Measurements from ENCODE around the gene PHLDB2. TPM values are rescaled to one million over a fixed set of nuclear protein-coding genes. Genes with fewer than 3 reads are reported as not detected.

Gene PHLDB2
- total RNA-seq, 2 experiments from 2014 or later = 5.8 to 6.0 TPM

- Histone ChIP-seq H3K4me1 (ENCODE audit: insufficient read depth, low read length) (no peaks in the 10 kb centered on the region), H3K4me3 (ENCODE audit: low read length) (no peak overlapping the region), H3K27ac (ENCODE audit: low read depth in 1 of 2, low read length in 2 of 2) (no peak overlapping the region), H3K36me3 (ENCODE audit: insufficient read depth, low read length) (no peaks in the 10 kb centered on the region), H3K27me3 (ENCODE audit: control insufficient read depth in 1 of 2, insufficient read depth in 2 of 2, low read length in 2 of 2) (no peaks in the 10 kb centered on the region), H3K9me3 (ENCODE audit: control insufficient read depth in 1 of 2, insufficient read depth in 1 of 2, low read length in 2 of 2) (no peaks in the 10 kb centered on the region)
- ChIA-PET POLR2A (no interaction called here), CTCF (no interaction called here)
- intact Hi-C loops (cut with DNase I, micrococcal nuclease) = no loop called here
- H3K36me3 Mint-ChIP-seq (ENCODE audit: low read depth) = no peaks in the 10 kb centered on the region
- TF ChIP-seq, protein P1, sequence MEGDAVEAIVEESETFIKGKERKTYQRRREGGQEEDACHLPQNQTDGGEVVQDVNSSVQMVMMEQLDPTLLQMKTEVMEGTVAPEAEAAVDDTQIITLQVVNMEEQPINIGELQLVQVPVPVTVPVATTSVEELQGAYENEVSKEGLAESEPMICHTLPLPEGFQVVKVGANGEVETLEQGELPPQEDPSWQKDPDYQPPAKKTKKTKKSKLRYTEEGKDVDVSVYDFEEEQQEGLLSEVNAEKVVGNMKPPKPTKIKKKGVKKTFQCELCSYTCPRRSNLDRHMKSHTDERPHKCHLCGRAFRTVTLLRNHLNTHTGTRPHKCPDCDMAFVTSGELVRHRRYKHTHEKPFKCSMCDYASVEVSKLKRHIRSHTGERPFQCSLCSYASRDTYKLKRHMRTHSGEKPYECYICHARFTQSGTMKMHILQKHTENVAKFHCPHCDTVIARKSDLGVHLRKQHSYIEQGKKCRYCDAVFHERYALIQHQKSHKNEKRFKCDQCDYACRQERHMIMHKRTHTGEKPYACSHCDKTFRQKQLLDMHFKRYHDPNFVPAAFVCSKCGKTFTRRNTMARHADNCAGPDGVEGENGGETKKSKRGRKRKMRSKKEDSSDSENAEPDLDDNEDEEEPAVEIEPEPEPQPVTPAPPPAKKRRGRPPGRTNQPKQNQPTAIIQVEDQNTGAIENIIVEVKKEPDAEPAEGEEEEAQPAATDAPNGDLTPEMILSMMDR (IDR thresholded peaks at IDR 0.05) = no peak
- H3K9me3 Mint-ChIP-seq = no peaks in the 10 kb centered on the region
- H3K27ac Mint-ChIP-seq = no peak overlapping the region
- ATAC-seq (ENCODE audit: poor library complexity) = no peak
- H3K4me3 Mint-ChIP-seq = no peak overlapping the region
- no peaks in the 10 kb centered on the region for H3K4me1 Mint-ChIP-seq (ENCODE audit: low read depth)
- no peaks in the 10 kb centered on the region for H3K27me3 Mint-ChIP-seq
- DNase-seq = no peak
These were observed 90.6 kb downstream of the PHLDB2 start for GRCh38 chr3:111949712-111950111.

DNA sequence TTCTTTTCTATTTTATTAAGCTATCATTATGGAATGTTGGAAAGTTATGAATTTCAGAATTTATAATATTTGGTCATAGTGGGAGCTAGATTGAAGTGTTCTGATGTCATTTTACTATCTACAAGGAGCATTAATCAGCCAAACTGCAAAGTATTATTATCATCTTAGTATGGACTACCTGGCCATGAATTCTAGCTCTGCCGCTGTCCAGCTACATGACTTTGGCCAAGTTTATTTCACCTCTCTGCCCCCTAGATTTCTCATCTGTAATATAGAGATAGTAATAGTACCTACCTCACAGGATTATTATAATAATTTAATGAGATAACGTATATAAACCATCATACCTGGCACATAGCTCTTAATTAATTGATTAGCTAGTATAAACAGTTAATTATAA lies 92.0 kb downstream of the PHLDB2 start:
- H3K27ac Mint-ChIP-seq = no peak overlapping the region
- no peaks in the 10 kb centered on the region for H3K27me3 Mint-ChIP-seq
- Histone ChIP-seq H3K4me3 (ENCODE audit: low read length) (no peak overlapping the region), H3K36me3 (ENCODE audit: insufficient read depth, low read length) (no peaks in the 10 kb centered on the region), H3K9me3 (ENCODE audit: control insufficient read depth in 1 of 2, insufficient read depth in 1 of 2, low read length in 2 of 2) (no peaks in the 10 kb centered on the region), H3K27ac (ENCODE audit: low read depth in 1 of 2, low read length in 2 of 2) (no peak overlapping the region), H3K27me3 (ENCODE audit: control insufficient read depth in 1 of 2, insufficient read depth in 2 of 2, low read length in 2 of 2) (no peaks in the 10 kb centered on the region), H3K4me1 (ENCODE audit: insufficient read depth, low read length) (no peaks in the 10 kb centered on the region)
- no peaks in the 10 kb centered on the region for H3K9me3 Mint-ChIP-seq
- no peaks in the 10 kb centered on the region for H3K36me3 Mint-ChIP-seq (ENCODE audit: low read depth)
- no peak for ATAC-seq (ENCODE audit: poor library complexity)
- TF ChIP-seq, protein P1 (IDR thresholded peaks at IDR 0.05) = no peak
- no peak for DNase-seq
- ChIA-PET POLR2A (no interaction called here), CTCF (no interaction called here)
- intact Hi-C loops (cut with DNase I, micrococcal nuclease) = no loop called here
- no peak overlapping the region for H3K4me3 Mint-ChIP-seq
- H3K4me1 Mint-ChIP-seq (ENCODE audit: low read depth) = no peaks in the 10 kb centered on the region

- no peaks in the 10 kb centered on the region for H3K9me3 Mint-ChIP-seq
- no peaks in the 10 kb centered on the region for H3K4me1 Mint-ChIP-seq (ENCODE audit: low read depth)
- H3K36me3 Mint-ChIP-seq (ENCODE audit: low read depth) = no peaks in the 10 kb centered on the region
- no peaks in the 10 kb centered on the region for H3K27me3 ChIP-seq (ENCODE audit: control insufficient read depth in 1 of 2, insufficient read depth in 2 of 2, low read length in 2 of 2)
- DNase-seq (no peak), ATAC-seq (ENCODE audit: poor library complexity) (no peak)
- intact Hi-C loops (cut with DNase I, micrococcal nuclease) = no loop called here
- ChIA-PET CTCF (no interaction called here), POLR2A (no interaction called here)
- H3K4me3 ChIP-seq (ENCODE audit: low read length) = no peak overlapping the region
- no peaks in the 10 kb centered on the region for H3K36me3 ChIP-seq (ENCODE audit: insufficient read depth, low read length)
- H3K27me3 Mint-ChIP-seq = no peaks in the 10 kb centered on the region
- H3K4me1 ChIP-seq (ENCODE audit: insufficient read depth, low read length) = no peaks in the 10 kb centered on the region
- no peak overlapping the region for H3K27ac Mint-ChIP-seq
- no peak overlapping the region for H3K27ac ChIP-seq (ENCODE audit: low read depth in 1 of 2, low read length in 2 of 2)
- TF ChIP-seq, protein P1 (IDR thresholded peaks at IDR 0.05) = no peak
- no peak overlapping the region for H3K4me3 Mint-ChIP-seq
- no peaks in the 10 kb centered on the region for H3K9me3 ChIP-seq (ENCODE audit: control insufficient read depth in 1 of 2, insufficient read depth in 1 of 2, low read length in 2 of 2)
These were observed 93.0 kb downstream of the PHLDB2 start for GRCh38 chr3:111952086-111952485.
